Effector CD4-positive, alpha-beta T cell (primary cell): ENCODE data around the gene CRKL.
"Not testable (repeated sequence)": the region's sequence is repeated elsewhere in the genome, so short reads cannot be mapped to it uniquely, and the experiment has no call there.

Experiments
- DNase-seq: peaks from one replicate; pipeline ENCODE4 v3.0.0-alpha.2; 2020

CRKL gene

GRCh38 chr22:20901093-20902033 lies 15.8 kb upstream of the CRKL start:
- DNase-seq: not testable (repeated sequence)

GRCh38 chr22:20903093-20903492 lies 14.1 kb upstream of the CRKL start:
- DNase-seq: no peak

GRCh38 chr22:20904008-20904979 lies 12.9 kb upstream of the CRKL start:
- no peak for DNase-seq

GRCh38 chr22:20904980-20905355 lies 12.2 kb upstream of the CRKL start:
- no peak for DNase-seq

- DNase-seq: no peak
Observed at GRCh38 chr22:20905415-20906386, 11.5 kb upstream of the CRKL start.

- DNase-seq: no peak
Observed at GRCh38 chr22:20906387-20906767, 10.8 kb upstream of the CRKL start.

GRCh38 chr22:20908717-20909116 lies 8.5 kb upstream of the CRKL start:
- not testable (repeated sequence) for DNase-seq

- DNase-seq: no peak
Observed at GRCh38 chr22:20909543-20910303, 7.5 kb upstream of the CRKL start.

- DNase-seq: no peak
Observed at GRCh38 chr22:20912494-20912893, 4.7 kb upstream of the CRKL start.

GRCh38 chr22:20918663-20919218 lies 1.5 kb downstream of the CRKL start:
- no peak for DNase-seq

- no peak for DNase-seq
Observed at GRCh38 chr22:20919718-20920117, 2.5 kb downstream of the CRKL start.

GRCh38 chr22:20920881-20921203 lies 3.6 kb downstream of the CRKL start:
- DNase-seq: no peak

- no peak for DNase-seq
Observed at GRCh38 chr22:20922141-20922751, 5.0 kb downstream of the CRKL start.

- no peak for DNase-seq
Observed at GRCh38 chr22:20926243-20926642, 9.0 kb downstream of the CRKL start.

GRCh38 chr22:20927940-20928572 lies 10.8 kb downstream of the CRKL start:
- DNase-seq: no peak

GRCh38 chr22:20928573-20928967 lies 11.4 kb downstream of the CRKL start:
- DNase-seq: no peak

GRCh38 chr22:20930004-20930403 lies 12.8 kb downstream of the CRKL start:
- no peak for DNase-seq

GRCh38 chr22:20930435-20930834 lies 13.2 kb downstream of the CRKL start:
- DNase-seq: not testable (repeated sequence)

- DNase-seq: no peak
Observed at GRCh38 chr22:20931126-20931654, 14.0 kb downstream of the CRKL start.

- no peak for DNase-seq
Observed at GRCh38 chr22:20933910-20934309, 16.7 kb downstream of the CRKL start.
